Esophagus muscularis mucosa (tissue), 3 donors: ENCODE results near the gene PLEKHA6.

ENCODE experiments used
- CTCF ChIP-seq, 3 experiments: fragments of 200-600 bp in 2 of 3; fragments of 450-650 bp in 1 of 3; sonication (generic) in 2 of 3; IDR thresholded peaks; one replicate each; pipeline ENCODE4 v1.5.1; 2017 to 2019; ENCODE audit warnings: antibody characterized with exemption in 3 of 3, mild to moderate bottlenecking in 2 of 3, moderate library complexity in 1 of 3
- POLR2A ChIP-seq: fragments of 450-650 bp; IDR thresholded peaks from one replicate; pipeline ENCODE4 v1.6.1; 2017; ENCODE audit warnings: antibody characterized with exemption, moderate library complexity, mild to moderate bottlenecking, low read depth
- POLR2AphosphoS5 ChIP-seq, 2 donors: sonication (generic); formaldehyde crosslinking; IDR thresholded peaks; one replicate each; pipeline ENCODE4 v1.6.1; 2017; ENCODE audit warnings: antibody characterized with exemption in 2 of 2

GRCh38 chr1:204278958-204279357 lies 80.8 kb downstream of the PLEKHA6 start:
- no peak for TF ChIP-seq POLR2AphosphoS5 (IDR thresholded peaks at IDR 0.05)
- no peak for TF ChIP-seq CTCF (IDR thresholded peaks at IDR 0.05)
- TF ChIP-seq POLR2A = no peak
